Loucy (cell line): Measurements from ENCODE around the gene IL11.

Experiments used
- EZH2phosphoT487 ChIP-seq: fragments of 200-600 bp; IDR thresholded peaks from 2 replicates; pipeline ENCODE4 v1.6.1; 2018; ENCODE audit warnings: antibody characterized with exemption, mild to moderate bottlenecking, moderate library complexity, borderline replicate concordance
- TF ChIP-seq, protein P1 (sequence below): fragments of 200-600 bp; sonication (generic); conservative IDR thresholded peaks from 2 replicates; pipeline ENCODE4 v1.5.1; 2014; ENCODE audit warnings: mild to moderate bottlenecking, antibody characterized with exemption, low read length

DNA sequence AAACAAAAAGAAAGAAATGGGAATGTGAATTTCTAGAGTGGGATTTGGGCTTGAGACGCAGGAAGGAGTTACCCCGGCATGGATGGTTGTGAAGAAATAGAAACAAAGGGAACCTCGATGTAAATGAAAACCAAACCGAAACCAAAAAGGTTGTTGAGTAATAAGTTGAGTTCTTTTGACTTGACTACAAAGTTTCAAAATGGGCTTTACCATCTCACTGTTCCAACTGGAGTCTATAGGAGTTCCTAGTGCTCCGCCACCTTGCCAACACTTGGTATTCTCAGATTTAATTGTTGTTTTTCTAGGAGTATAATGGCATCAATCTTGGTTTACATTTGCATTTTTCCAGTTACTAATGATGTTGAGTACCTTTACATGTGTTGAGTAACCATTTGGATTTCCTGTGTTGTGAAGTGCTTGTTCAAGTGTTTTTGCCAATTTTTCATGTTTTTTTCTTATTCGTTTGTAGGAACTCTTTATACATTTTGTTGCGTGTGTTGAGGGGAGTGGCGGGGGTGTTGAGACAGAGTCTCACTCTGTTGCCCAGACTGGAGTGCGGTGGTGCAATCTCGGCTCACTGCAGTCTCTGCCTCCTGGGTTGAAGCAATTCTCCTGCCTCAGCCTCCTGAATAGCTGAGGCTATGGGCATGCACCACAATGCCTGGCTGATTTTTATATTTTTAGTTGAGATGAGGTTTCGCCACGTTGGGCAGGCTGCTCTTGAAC lies 28.1 kb upstream of the IL11 start:
- TF ChIP-seq, protein P1, sequence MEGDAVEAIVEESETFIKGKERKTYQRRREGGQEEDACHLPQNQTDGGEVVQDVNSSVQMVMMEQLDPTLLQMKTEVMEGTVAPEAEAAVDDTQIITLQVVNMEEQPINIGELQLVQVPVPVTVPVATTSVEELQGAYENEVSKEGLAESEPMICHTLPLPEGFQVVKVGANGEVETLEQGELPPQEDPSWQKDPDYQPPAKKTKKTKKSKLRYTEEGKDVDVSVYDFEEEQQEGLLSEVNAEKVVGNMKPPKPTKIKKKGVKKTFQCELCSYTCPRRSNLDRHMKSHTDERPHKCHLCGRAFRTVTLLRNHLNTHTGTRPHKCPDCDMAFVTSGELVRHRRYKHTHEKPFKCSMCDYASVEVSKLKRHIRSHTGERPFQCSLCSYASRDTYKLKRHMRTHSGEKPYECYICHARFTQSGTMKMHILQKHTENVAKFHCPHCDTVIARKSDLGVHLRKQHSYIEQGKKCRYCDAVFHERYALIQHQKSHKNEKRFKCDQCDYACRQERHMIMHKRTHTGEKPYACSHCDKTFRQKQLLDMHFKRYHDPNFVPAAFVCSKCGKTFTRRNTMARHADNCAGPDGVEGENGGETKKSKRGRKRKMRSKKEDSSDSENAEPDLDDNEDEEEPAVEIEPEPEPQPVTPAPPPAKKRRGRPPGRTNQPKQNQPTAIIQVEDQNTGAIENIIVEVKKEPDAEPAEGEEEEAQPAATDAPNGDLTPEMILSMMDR, result no peak
- TF ChIP-seq EZH2phosphoT487, result no peak
